ENCODE data around the gene APOL6. TPM values are rescaled to one million over a fixed set of nuclear protein-coding genes. Genes with fewer than 3 reads are reported as not detected.
"Not testable (repeated sequence)": the region's sequence is repeated elsewhere in the genome, so short reads cannot be mapped to it uniquely, and the experiment has no call there.

Gene APOL6
- total RNA-seq, 1 donor from 2014 or later, result 27.0 TPM

- DNase-seq (ENCODE audit: low spot score), result no peak
Observed at GRCh38 chr22:35637254-35637653, 11.0 kb upstream of the APOL6 start.

DNA sequence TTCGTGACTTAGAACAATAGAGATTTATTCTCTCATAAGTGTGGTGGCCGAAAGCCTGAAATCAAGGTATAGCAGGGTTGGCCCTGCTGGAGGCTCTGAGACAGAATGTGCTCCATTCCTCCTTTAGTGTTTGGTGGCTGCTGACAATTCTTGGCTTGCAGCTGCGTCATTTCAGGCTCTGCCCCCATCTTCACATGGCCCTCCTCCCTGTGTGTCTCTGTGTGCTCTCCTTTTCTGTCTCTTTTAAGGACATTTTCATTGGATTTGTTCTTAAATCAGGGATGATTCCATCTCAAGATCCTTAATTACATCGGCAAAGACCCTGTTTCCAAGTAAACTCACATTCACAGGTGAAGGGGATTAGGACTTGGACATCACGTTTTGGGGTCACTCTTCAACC lies 10.2 kb upstream of the APOL6 start:
- DNase-seq (ENCODE audit: low spot score), result no peak

GRCh38 chr22:35638410-35638809 lies 9.8 kb upstream of the APOL6 start:
- DNase-seq (ENCODE audit: low spot score), result peak; percentile 72

DNA sequence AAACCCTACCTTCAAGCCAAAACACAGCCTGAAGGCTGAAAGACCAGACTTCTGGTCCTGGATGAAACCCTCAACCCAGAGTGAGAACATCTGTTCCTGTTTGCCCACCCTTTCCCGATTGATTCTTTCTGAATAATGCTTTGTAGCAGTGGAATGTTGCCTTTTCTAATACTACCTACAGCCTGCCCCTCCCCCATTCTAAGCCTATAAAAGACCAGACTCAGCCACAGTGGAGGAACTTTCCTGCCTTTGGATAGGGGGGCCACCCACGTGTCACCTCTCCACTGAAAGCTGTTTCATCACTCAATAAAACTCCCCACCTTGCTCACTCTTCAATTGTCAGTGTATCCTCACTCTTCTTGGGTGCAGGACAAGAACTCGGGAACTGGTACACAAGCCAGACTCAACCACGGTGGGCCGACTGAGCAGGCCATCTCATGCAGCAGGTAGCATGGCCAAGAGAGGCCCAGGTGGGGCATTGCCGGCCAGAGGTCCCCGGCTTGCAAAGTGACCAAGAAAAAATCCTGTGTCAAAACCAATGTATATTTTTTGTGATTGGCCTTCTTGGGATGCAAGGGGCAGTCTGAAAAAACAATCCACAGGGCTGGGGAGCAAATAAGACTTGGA lies 6.6 kb upstream of the APOL6 start:
- no peak for DNase-seq (ENCODE audit: low spot score)

DNA sequence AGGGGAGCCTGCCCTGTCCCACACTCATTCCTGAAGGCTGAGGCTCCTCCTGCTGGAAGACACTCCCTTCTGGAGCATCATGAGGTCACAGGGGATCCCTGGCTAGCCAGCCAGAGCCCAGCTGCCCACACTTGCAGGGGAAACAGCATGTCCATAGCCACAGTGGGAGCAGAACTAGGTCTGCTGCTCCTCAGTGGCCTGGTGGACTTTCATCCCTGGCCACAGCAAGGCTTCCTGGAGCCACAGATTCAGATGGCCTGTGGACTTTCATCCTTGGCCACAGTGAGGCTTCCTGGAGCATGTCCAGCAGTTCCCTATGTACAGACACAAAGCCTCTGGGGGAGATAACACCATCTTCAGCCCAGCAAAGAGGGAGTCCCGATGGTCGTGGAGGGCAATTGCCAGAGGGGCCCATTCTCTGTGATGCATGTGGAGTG lies 5.9 kb upstream of the APOL6 start:
- DNase-seq (ENCODE audit: low spot score), result peak; percentile 82

DNA sequence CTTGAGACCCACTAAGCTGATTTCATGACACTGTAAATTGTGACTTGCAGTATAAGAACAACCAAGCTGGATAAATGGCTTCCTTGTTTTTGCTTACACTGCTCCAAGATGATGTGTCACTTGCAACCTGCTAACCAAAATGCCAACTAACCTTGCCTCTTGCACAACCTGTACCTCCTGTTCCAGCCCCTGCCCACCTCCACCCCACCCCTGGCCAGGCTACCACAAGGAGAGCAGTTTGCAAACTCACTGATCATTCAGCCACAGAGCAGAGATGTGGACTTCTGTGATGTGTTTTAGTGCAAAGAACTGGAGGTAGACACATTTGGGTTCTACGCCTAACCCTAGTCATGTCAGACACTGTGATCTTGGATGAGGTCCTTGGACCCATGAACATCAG lies 4.3 kb upstream of the APOL6 start:
- no peak for DNase-seq (ENCODE audit: low spot score)

- no peak for DNase-seq (ENCODE audit: low spot score)
Observed at GRCh38 chr22:35645646-35646045, 2.6 kb upstream of the APOL6 start.

- no peak for DNase-seq (ENCODE audit: low spot score)
Observed at GRCh38 chr22:35649026-35649553, 844 bp downstream of the APOL6 start.

- DNase-seq (ENCODE audit: low spot score), result no peak
Observed at GRCh38 chr22:35649636-35650250, 1.5 kb downstream of the APOL6 start.

GRCh38 chr22:35651085-35651484 lies 2.8 kb downstream of the APOL6 start:
- no peak for DNase-seq (ENCODE audit: low spot score)

DNA sequence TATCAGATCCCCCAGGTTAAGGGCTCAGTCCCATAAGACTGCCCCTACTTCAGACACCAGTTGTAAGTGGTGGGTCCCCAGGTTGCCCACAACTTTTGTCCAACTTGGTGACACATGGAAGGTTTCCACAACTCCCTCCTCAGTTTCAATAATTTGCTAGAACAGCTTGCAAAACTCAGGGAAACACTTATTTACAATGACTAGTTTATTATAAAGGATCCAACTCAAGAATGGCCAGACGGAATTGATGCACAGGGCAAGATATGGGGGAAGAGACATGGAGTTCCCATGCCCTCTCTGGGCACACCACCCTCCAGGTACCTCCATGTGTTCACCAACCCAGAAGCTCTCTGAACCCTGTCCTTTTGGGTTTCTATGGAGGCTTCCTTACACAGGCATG lies 5.6 kb downstream of the APOL6 start:
- no peak for DNase-seq (ENCODE audit: low spot score)

DNA sequence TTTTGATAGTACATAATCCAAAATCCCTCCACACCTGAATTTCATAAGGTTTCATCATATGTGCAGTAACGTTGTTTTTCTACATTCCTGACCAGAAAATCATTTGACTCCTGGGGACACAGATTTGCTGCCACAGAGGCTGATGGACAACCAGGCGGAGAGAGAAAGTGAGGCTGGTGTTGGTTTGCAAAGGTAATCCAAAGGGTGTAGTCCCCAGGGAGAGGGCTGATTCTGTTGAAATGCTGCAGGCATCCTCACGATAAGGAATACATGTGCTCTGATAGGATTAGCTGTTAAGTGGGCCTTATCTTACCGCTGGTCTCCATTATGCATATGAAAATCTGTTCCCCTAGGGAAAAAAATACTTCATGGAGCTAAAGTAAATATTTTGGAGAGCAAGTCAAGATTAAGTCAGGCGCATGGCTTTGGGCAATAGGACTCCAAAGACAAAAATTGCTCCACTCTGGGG lies 8.1 kb downstream of the APOL6 start:
- no peak for DNase-seq (ENCODE audit: low spot score)

- no peak for DNase-seq (ENCODE audit: low spot score)
Observed at GRCh38 chr22:35657571-35658312, 9.5 kb downstream of the APOL6 start.

- no peak for DNase-seq (ENCODE audit: low spot score)
Observed at GRCh38 chr22:35660291-35661127, 12.3 kb downstream of the APOL6 start.

- no peak for DNase-seq (ENCODE audit: low spot score)
Observed at GRCh38 chr22:35661464-35661863, 13.2 kb downstream of the APOL6 start.

DNA sequence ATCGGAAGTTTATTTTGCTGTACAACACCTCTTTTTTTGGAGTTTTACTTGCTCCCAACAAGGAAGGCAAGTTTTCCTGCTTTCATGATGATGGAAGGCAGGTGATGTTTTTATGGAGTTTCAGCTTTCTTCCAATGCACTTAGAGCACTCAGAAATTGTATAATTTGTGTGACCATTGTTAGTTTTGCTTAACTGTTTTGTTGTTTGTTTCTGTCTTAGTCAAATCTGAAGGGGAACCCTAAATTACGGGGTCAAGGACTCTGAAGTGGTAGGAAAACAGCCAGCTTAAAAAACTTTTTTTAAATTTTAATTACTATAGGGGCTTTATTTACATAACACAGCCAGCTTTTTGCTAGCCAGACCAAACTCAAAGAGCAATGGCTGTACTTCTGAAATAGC lies 14.7 kb downstream of the APOL6 start:
- DNase-seq (ENCODE audit: low spot score), result no peak

DNA sequence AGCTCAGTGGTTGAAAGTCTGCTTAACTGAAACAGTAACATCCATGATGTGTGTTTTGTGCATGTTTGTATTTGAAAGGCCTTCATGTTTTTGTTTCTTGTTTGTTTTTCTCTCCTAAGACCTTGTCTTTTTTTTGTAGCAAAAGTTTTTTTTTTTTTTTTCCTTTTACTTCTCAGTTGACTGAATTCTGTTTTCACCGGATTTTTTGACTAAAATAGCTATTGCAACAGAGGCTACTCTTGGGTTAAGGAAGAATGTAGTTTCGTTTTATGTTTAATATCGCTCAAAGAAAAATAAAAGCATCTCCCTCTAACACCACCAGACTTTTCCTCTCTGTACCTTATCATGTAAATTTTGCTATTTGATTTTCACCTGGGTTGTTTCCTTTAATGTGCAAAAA lies 15.1 kb downstream of the APOL6 start:
- no peak for DNase-seq (ENCODE audit: low spot score)

GRCh38 chr22:35664955-35665587 lies 16.8 kb downstream of the APOL6 start:
- DNase-seq (ENCODE audit: low spot score), result no peak

DNA sequence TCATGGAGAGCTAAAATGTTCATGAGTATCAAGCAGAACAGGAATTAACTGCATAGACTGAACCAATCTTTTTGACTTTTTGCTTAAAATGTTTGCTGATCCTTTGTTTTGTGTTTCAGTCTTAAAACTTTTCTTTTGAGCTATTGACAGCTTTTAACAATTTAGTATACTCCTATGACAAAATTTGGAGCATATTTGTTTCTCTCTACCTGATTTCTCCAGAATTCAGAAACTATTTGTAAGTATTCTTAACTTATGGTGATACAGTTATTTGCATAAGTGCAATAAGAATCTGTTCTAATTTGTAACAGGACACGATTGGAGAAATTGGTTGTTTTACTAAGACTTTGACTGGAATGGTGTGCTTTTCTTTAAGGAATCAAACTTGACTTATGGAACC lies 18.5 kb downstream of the APOL6 start:
- DNase-seq (ENCODE audit: low spot score), result not testable (repeated sequence)

GRCh38 chr22:35674335-35674734 lies 26.1 kb downstream of the APOL6 start:
- DNase-seq (ENCODE audit: low spot score), result no peak

DNA sequence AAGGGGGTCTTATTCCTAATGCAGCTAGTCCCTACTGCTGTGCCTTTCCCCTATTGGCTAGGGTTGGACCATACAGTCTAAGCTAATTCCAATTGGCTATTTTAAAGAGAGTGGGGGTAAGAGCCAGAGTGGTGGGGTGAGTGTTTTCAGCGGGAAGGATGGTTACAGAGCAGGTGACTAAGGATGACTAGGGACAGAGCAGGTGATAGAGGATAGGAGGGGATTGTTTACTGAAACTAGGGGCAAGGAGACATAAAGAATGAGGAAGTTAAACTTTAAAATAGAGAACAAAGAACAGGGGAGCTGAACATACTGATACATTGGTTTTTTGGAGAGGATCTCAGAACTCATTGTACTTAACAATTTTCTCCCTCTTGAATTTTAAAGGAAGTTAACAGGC lies 27.8 kb downstream of the APOL6 start:
- not testable (repeated sequence) for DNase-seq (ENCODE audit: low spot score)
